ENCODE results near the gene MYO5C.

- TF ChIP-seq EZH2 (IDR thresholded peaks at IDR 0.05; ENCODE audit: insufficient read depth, low read length), result no peak
- no peak for TF ChIP-seq CTCF (IDR thresholded peaks at IDR 0.05; ENCODE audit: insufficient read depth, low read depth, low read length)
Observed at GRCh38 chr15:52150871-52151270, 144.7 kb downstream of the MYO5C start.

Data from astrocyte (in vitro differentiated cells and primary cell).